Measurements from ENCODE around the gene CBARP. TPM values are rescaled to one million over a fixed set of nuclear protein-coding genes. Genes with fewer than 3 reads are reported as not detected.
"Not testable (repeated sequence)": the region's sequence is repeated elsewhere in the genome, so short reads cannot be mapped to it uniquely, and the experiment has no call there.

Gene CBARP
- total RNA-seq, 1 donor from 2014 or later: 0.73 TPM

- DNase-seq (ENCODE audit: low spot score): peak; percentile 95
Observed at GRCh38 chr19:1252821-1253513, 15.2 kb upstream of the CBARP start.

- peak; percentile 95 for DNase-seq (ENCODE audit: low spot score)
Observed at GRCh38 chr19:1252221-1252820, 14.5 kb upstream of the CBARP start.

GRCh38 chr19:1251330-1252220, 13.8 kb upstream of the CBARP start:
- DNase-seq (ENCODE audit: low spot score): peak; percentile 81

- peak; percentile 81 for DNase-seq (ENCODE audit: low spot score)
Observed at GRCh38 chr19:1250437-1251260, 12.8 kb upstream of the CBARP start.

GRCh38 chr19:1249990-1250436, 12.2 kb upstream of the CBARP start:
- DNase-seq (ENCODE audit: low spot score): no peak

- peak; percentile 94 for DNase-seq (ENCODE audit: low spot score)
Observed at GRCh38 chr19:1249298-1249989, 11.6 kb upstream of the CBARP start.

- DNase-seq (ENCODE audit: low spot score): peak; percentile 87
Observed at GRCh38 chr19:1248786-1249297, 11.0 kb upstream of the CBARP start.

- peak; percentile 87 for DNase-seq (ENCODE audit: low spot score)
Observed at GRCh38 chr19:1248139-1248785, 10.5 kb upstream of the CBARP start, which contains the start of gene MIDN. Gene MIDN, plus strand, starts transcription at chr19:1248583. Its CDS starts 1,714 bp downstream, at chr19:1250297.

GRCh38 chr19:1247748-1248138, 9.9 kb upstream of the CBARP start:
- no peak for DNase-seq (ENCODE audit: low spot score)

GRCh38 chr19:1246265-1247087, 8.7 kb upstream of the CBARP start:
- DNase-seq (ENCODE audit: low spot score): not testable (repeated sequence)

GRCh38 chr19:1245494-1246264, 7.9 kb upstream of the CBARP start:
- DNase-seq (ENCODE audit: low spot score): no peak

- peak; percentile 74 for DNase-seq (ENCODE audit: low spot score)
Observed at GRCh38 chr19:1244693-1245451, 7.1 kb upstream of the CBARP start.

- peak; percentile 89 for DNase-seq (ENCODE audit: low spot score)
Observed at GRCh38 chr19:1243768-1244692, 6.2 kb upstream of the CBARP start.

GRCh38 chr19:1241417-1242095, 3.8 kb upstream of the CBARP start, which contains the start of gene ATP5F1D:
Gene ATP5F1D, plus strand, starts transcription at chr19:1241751. Its CDS starts 100 bp downstream, at chr19:1241851.
- peak; percentile 95 for DNase-seq (ENCODE audit: low spot score)

GRCh38 chr19:1240925-1241324, 3.1 kb upstream of the CBARP start:
- no peak for DNase-seq (ENCODE audit: low spot score)
